HG03045 (cell line): ENCODE results near the gene ATXN7.

ENCODE experiments used
- ATAC-seq: cut with Tn5 transposase; IDR thresholded peaks from one replicate; pipeline ENCODE4 v1.9.1; 2021; ENCODE audit warnings: mild to moderate bottlenecking, moderate library complexity; ENCODE audit not compliant: unreplicated experiment

The ATXN7 gene, protein sequence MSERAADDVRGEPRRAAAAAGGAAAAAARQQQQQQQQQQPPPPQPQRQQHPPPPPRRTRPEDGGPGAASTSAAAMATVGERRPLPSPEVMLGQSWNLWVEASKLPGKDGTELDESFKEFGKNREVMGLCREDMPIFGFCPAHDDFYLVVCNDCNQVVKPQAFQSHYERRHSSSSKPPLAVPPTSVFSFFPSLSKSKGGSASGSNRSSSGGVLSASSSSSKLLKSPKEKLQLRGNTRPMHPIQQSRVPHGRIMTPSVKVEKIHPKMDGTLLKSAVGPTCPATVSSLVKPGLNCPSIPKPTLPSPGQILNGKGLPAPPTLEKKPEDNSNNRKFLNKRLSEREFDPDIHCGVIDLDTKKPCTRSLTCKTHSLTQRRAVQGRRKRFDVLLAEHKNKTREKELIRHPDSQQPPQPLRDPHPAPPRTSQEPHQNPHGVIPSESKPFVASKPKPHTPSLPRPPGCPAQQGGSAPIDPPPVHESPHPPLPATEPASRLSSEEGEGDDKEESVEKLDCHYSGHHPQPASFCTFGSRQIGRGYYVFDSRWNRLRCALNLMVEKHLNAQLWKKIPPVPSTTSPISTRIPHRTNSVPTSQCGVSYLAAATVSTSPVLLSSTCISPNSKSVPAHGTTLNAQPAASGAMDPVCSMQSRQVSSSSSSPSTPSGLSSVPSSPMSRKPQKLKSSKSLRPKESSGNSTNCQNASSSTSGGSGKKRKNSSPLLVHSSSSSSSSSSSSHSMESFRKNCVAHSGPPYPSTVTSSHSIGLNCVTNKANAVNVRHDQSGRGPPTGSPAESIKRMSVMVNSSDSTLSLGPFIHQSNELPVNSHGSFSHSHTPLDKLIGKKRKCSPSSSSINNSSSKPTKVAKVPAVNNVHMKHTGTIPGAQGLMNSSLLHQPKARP

DNA sequence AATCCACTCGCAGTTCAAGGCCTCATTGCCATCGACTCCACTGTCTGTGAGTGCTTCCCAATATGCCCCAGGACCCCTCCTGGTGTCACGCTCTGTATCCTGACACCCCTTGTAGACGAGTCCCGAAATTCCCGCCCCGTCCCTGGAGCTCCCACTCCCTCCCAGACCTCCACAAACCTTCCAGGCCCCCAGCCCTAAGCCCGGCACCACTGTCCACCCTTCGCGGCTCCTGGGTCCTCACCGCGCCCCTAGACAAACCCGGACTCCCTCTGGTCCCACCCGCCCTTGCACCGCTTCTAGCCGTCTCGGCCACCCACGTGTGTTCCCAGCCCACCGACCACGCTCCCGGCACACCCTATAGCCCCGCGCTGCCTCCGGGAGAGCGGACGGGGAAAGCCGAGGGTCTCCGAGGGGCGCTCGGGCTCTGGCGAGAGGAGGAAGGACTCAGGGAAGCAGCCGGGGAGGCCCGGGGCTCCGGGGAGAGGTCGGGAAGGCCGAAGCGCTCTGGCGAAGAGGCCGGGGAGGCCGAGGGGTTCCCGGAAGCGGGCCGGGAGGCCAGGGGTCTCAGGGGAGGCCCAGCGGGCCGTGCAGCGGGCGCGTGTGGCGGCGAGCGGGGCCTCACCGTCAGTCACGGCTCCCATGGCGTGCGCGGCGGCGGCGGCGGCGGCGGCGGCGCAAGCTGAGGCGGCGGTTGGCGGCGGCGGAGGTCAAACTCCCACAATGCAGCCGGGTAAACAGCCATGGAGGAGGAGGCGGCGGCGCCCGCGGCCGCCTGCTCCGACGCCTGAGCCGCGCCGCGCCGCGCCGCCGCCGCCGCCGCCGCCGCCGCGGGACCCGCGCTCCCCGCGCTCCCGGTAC lies at the start of gene ATXN7, which contains the start of gene THOC7:
ATXN7 (plus strand) TSS at position 718 of the 858 bp plus-strand sequence. CDS start 48,732 bp downstream, outside the sequence.
THOC7 (minus strand) TSS at position 656 of the 858 bp plus-strand sequence; CDS start at position 641, 15 bp downstream.
- peak; percentile 81 for ATAC-seq

DNA sequence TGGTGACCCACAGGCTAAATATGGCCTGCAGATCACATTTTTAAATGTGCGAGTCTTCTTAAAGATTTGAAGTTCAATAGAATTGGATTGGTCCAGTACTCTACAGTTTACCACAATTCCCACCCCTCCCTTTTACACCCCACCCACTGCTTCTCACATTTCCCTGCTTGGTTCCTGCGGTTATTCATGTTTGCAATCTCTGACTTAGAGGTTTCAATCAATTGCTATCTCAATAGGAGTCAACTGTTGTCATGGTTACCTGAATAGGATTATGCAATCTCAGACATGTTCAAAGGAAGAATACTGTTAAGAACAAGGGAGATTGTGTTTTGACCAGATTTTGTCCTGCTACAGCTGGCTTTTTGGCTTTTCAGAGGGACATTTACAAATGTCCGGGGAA lies 49.4 kb upstream of the ATXN7 start:
- no peak for ATAC-seq

DNA sequence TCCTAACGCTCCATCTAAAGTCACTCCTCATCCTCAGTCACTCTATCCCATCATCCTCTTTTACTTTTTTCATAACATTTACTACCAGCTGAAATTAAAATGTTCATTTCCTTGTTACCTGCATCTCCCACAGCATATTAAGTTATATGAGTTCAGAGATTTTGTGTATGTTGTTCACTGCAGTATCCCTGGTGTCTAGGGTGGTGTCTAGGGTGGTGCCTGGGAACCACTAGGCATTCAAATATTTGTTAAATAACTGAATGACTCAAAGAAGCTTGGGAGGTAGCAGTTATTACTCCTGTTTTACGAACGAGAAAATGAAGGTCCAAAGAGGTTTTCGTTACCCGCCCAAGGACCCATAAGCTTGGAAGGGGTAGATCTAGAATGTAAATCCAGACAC lies 46.4 kb upstream of the ATXN7 start:
- ATAC-seq = no peak

DNA sequence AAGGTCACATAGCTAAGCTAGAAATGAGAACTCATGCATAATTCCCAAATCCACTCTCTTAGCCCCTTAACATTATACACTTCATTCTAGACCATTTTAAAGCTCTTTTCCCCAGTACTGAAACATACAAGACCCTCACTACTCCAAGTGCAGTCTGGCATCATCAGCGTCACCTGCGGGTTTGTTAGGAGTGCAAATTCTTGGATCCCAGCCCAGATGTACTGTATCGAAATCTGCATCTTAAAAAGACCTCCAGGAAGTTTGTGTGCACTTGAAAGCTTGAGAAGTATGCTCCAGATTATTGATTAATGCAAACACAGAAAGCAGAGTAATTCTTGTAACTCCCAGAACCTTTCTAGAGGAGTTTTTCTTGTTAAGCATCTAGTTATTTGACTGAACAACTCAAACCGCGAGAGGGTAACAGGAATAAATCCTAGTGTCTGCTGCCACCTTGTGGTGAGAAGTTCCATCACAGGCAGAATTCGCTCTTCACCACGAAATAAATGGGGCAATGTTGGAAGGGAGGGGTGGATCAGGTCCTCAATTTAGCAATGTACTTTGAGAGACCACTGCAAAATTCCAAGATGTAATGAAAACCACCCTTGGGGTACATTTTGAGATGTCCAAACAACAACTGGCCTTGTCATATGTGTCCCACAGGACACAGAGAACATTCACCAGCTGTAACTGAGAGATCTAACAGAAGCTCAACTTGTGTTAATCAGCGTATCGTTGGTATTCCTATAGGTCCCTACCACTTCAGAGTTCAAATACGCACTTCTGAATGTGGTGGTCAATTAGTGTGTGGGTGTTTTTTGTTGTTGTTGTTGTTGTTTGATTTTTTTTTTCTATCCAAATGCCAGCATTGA lies 45.2 kb upstream of the ATXN7 start:
- peak; percentile 47 for ATAC-seq

DNA sequence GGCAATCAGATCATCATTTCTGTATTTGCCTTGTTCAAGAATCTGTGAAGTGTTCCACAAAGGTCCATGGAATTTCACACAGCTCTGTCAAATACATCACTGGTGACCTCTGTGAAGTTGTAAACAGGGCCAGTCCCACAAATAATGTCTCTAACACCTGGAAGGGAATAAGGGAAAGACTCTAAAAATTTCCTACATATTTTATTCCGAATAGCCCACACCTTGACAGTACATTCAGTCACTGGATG lies 44.6 kb upstream of the ATXN7 start, which contains the start of gene C3orf49:
C3orf49 (plus strand) TSS at position 149 of the 248 bp plus-strand sequence. CDS start 173 bp downstream, outside the sequence.
- ATAC-seq = no peak

DNA sequence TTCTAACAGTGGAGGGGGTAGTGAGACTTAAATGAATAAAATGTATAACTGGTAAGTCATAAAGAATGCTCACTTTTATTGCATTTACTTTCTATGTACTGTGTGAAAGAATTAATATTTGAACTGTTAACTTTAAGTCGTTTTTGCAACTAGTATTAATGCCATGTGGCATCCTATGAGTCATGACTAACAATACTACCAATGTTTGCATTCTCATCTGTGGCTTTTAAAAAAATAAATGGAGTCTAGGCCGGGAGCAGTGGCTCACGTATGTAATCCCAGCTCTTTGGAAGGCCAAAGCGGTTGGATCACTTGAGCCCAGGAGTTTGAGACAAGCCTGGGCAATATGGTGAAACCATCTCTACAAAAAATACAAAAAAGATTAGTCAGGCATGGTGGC lies 39.4 kb upstream of the ATXN7 start:
- no peak for ATAC-seq

DNA sequence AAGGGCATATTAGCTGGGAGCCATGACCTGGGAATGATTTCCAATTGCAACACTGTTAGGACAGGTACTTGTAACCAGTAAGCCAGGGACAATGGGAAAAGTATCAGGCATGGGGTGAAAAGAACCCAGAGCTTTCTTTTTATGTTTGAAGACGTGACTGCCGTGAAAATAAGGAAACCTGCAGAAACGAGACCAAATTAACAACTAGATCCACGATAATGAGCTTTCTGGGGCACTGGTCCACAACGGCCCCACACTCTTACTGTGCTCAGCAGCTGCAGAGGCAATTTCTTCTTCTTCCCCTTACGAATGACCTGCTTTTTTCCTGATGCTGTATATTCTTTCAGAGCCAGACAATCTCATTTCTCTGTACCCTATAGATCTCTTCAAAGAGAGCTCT lies 33.1 kb upstream of the ATXN7 start:
- ATAC-seq = no peak

DNA sequence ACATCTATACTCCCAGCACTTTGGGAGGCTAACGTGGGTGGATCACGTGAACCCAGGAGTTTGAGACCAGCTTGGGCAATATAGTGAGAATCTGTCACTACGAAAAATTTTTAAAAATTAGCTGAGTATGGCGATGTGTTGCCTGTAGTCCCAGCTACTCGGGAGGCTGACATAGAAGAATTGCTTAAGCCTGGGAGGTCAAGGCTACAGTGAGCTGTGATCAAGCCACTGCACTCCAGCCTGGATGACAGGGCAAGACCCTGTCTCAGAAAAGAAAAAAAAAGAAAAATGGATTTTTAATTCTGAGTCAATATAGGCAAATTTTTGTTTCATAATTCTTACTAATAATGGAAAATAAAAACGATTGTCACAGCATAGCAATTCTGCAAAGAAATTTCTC lies 31.3 kb upstream of the ATXN7 start:
- no peak for ATAC-seq

DNA sequence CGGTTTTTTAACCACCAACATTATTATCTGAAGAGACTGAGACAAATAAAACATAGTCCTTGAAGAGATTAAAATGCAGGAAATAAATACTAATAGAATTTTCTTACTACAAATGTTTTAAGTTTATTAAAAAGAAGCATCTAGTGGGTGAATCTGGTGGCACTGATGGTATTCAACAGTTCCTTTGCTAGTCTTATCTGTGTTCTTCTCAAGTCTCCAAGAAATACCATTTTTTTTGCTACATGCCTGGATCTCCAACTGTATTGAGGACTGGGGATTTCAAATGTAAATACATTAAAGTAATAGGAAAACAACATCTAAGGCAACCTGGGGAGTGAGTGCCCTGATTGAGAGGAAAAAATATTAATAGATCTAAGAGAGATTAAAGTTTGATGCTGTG lies 22.0 kb upstream of the ATXN7 start:
- ATAC-seq = no peak

DNA sequence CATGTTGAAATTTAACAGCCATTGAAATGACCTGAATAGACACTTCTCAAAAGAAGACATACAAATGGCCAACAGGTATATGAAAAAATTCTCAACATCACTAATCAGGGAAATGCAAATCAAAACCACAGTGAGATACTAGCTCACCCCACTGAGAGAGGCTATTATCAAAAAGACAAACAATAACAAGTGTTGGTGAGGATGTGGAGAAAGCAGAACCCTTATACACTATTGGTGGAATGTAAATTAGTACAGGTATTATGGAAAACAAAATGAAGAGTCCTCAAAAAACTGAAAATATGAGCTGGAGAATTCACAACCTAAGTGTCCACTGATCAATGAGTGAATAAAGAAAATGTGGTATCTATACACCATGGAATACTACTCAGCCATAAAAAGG lies 21.5 kb upstream of the ATXN7 start:
- ATAC-seq = no peak

DNA sequence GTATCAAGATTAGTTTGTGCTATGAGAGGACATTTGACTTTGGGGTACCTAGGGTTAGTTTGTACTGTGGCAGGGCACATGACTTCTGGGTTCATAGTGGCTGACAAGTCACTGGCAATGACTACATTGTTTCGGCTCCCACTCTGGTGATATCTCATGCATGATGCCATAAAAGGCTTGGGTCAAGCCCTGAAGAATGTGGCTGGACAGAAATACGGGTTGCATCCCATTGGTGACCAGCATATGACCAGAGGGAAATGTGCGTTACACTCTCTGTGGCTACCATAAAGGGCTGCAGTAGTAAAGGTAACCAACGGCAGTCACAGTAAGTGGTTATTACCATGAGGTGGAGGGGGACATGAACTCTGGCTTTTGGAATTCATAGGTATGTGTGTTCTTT lies 18.5 kb upstream of the ATXN7 start:
- no peak for ATAC-seq

DNA sequence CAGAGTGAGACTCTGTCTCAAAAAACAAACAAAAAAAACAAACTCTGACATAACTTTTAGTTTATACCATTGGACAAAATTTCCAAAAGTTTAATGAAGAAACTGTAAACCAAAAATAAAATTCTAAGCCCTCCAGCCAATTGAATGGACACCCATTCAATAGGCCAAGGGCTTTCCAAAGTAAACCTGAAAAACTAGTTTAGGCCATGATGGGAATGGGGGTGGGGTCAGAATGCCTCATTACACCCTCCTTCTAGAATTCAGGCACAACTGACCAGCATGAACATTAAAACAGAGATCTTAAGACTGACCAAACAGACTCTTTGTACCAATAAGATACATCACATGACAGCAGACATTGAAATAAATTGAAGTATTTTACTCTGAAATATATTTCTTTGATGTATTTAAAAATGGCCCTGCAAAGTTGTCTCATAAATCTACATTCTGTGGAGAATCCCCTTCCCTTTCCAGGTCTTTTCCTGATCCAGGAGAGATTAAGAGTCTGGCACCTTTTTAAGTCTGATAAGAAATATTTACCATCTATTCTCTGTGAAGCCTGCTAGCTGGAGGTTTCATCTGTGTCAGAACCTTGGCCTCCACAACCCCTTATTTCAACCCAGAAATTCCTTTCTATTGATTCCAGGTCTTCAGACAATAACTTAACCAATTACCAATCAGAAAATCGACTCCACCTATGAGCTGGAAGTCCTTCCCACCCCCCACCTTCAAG lies 15.8 kb upstream of the ATXN7 start:
- no peak for ATAC-seq

DNA sequence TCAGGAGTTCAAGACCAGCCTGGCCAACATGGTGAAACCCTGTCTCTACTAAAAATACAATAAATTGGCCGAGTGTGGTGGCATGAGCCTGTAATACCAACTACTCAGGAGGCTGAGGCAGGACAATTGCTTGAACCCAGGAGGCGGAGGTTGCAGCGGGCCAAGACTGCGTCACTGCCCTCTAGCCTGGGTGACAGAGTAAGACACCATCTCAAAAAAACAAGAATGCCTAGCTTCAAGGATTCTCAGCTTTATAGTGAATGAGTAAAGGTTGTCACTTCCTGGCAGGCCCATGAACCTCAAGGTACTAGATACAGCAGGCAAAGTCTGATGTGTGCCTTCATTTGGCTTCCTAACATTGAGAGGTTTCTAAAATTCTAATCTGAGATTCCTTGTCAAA lies 14.5 kb upstream of the ATXN7 start:
- no peak for ATAC-seq

DNA sequence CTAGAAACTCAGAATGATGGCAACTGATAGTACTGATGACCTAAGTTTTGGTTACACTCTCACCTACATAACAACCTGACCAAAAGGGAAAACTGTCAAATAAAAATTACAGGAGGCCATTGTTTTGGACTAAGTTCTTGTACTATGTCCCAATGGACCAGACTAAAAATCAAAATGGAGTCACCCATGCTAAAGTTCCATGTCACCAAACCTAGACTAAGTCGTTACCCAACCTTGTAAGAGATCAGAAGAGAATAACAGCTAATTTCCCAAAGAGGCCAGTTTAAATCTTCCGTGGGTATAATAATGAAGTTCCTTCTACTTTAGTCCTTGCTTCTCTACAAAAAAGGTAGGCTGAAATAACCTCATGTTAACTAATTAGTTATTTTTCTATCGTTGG lies 12.4 kb upstream of the ATXN7 start:
- ATAC-seq = no peak

DNA sequence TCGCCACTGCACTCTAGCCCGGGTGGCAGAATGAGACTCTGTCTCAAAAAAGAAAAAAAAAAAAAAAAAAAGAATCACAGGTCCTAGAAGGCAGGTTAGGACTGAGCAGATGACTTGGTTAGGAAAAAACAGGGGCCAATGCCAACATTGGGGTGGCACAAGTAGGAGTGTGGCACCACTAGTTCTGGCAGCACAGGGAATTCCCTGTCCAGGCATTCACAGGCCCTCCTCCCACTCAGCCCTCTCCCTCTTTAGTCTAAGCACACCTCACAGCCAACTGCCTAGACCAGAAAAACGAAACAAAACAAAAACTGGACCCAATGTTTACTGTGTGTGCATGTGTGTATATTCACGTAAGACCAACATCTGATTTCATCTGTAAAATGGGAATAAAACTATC lies 10.6 kb upstream of the ATXN7 start:
- ATAC-seq = no peak

DNA sequence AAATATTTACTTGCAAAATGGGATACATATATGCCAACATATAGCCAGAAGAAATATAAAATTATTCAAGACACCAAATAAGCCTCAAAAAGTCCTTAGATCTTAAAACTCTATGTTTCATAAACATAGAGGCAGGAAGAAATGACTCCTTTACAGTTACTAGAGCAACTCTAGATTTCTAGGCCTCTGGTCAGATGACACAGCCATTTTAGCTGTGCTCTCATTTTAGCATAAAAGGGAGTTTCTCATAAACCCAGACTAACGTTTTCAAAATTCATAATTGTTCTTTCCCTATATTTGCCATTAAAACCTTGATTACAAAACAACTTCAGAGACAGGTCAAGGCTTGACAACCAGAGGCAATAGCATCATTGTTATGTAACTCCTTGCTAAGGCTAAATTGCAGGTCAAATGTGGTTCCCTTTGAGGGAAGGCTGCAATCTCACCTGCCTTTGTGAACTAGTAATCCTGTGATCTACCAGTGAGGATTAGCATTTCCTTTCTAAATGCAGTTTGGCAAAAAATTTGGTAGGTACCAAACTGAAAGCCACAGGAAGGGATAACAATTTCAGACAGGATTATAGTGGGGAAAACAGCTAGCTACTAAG lies 8.2 kb upstream of the ATXN7 start:
- no peak for ATAC-seq

DNA sequence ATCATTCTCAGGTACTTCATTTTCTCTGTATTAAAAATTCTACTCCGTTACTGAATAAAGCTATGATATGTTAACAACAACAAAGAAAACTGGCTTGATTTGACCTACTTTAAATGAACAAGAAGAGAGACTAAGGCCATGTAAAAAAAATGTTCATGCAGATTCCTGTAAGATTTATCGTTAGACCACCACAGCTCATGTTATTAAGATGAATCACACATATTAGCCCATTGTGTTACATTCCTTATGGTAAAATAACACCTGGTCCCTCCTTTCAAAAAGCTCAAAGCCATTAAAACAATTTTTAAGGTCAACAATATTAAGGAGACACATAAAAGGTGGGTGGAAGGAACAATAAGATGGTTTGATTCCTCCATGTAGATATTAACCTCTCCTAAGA lies 6.4 kb upstream of the ATXN7 start:
- ATAC-seq = no peak

DNA sequence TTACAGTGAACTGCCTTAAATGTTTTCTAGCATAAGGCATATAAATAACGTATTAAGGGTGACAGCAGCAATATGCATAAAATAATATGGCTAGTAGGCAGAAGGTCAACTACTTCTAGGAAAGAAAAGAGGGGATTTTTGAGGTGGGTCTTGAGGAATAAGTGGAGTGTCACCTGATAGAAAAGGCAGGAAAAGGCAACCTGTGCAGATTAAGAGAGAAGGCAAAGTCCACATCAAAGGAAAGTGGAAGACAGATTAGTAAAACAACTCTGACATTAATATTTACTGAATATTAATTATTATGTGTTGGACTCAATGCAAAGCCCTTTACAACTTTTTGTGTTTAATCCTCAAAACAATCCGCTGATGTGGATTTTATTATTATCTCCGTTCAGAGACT lies 2.9 kb upstream of the ATXN7 start:
- ATAC-seq = no peak

DNA sequence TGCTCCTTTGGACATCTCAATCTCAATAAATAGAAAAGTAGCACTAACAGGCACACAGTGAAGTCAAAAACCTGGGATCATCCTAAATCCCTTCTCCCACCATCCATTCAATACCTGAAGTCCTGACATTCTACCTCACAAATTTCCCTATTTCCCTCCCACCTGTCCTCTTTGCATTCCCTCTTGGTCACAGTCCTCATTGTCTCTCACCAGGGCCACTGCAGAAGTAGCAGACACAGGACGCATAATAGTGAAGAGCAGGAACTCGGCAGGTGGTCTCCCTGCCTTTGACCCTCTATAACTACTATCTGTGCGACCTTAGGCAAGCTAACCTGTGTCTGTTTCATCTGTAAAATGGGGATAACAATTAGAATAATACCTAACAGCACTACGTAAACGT lies 2.4 kb upstream of the ATXN7 start:
- no peak for ATAC-seq
